ENCODE results near the gene TMEM72. TPM values are rescaled to one million over a fixed set of nuclear protein-coding genes. Genes with fewer than 3 reads are reported as not detected.

Gene TMEM72
- polyA plus RNA-seq, 1 donor (not counting 4 experiments of a cell fraction or from before 2014, with no cell fraction given): not detected

DNA sequence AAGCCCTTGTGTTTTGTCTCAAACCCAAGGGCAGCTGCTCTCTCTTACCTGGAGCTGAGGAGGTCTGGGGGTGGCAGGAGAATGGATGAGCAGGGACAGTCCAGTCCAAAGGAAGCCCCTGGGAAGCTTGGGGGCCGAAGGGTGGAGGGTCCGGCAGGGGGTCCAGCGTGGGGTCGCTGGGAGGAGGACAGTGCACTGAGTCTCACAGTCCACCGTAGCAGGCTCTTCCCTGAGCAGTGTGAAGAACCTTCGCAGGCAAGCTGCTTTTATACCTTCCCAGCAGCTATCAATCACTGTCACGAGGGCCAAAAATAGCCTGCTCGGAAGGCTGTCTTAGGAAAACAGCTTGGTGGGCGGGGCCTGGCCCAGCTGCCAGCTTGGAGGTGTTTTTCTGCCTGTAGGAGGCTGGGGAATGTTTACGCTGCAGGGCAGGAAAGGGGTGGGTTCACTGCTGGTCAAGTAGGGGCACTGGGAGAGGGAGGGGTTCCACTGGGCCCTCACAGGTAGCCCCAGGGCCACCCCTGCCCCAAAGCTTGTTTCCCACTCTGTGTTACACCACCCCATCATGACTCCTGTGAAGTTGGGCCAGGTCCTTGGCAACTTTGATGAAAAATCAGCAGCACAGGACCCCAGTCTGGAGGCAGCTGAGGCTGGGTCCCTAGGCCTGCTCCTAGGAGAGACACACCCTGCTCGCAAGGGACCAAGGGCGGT is 67.6 kb downstream of the TMEM72 start, which contains the start of gene DEPP1:
Gene DEPP1, minus strand, starts transcription at position 240 of the 711 bp plus-strand sequence. CDS start 779 bp downstream, outside the sequence.
- FAIRE-seq (peak; percentile 23), DNase-seq (ENCODE audit: low read depth, low spot score) (peak; percentile 69)
- Histone ChIP-seq H3K9me3 (ENCODE audit: control insufficient read depth, low read depth, low read length) (no peaks in the 10 kb centered on the region), H3K9me1 (ENCODE audit: control insufficient read depth, extremely low read depth, insufficient read depth, low read length) (no peaks in the 10 kb centered on the region), H3K4me3 (ENCODE audit: control insufficient read depth in 2 of 3, extremely low read depth in 1 of 3, insufficient read depth in 2 of 3, low read depth in 1 of 3, low read length in 3 of 3) (no peak within 1 kb of the TSS), H4K20me1 (ENCODE audit: control insufficient read depth, extremely low read depth, insufficient read depth, low read length) (no peaks in the 10 kb centered on the region), H3K4me1 (ENCODE audit: control insufficient read depth, extremely low read depth, insufficient read depth, low read length) (peaks cover 55% of the 10 kb centered on the region), H3K79me2 (ENCODE audit: control insufficient read depth, insufficient read depth, low read length) (no peaks in the 10 kb centered on the region), H3K27me3 (ENCODE audit: control insufficient read depth, extremely low read depth, insufficient read depth, low read length) (no peaks in the 10 kb centered on the region), H2AFZ (ENCODE audit: control insufficient read depth, low read length) (peak within 1 kb of the TSS; percentile 37), H3K36me3 (ENCODE audit: control insufficient read depth in 2 of 2, extremely low read depth in 1 of 2, insufficient read depth in 2 of 2, low read length in 2 of 2) (no peaks in the 10 kb centered on the region), H3K27ac (ENCODE audit: control insufficient read depth, insufficient read depth, low read length) (peak within 1 kb of the TSS; percentile 78), H3K9ac (ENCODE audit: control insufficient read depth, extremely low read depth, insufficient read depth, low read length) (peak within 1 kb of the TSS; percentile 61), H3K4me2 (ENCODE audit: control insufficient read depth, extremely low read depth, insufficient read depth, low read depth, low read length) (peak within 1 kb of the TSS; percentile 57)
- dilution Hi-C loops (cut with MboI; ENCODE audit: extremely low pct_ligation_motif_present, low sequenced_read_pairs): no loop called here
- TF ChIP-seq, protein P1, sequence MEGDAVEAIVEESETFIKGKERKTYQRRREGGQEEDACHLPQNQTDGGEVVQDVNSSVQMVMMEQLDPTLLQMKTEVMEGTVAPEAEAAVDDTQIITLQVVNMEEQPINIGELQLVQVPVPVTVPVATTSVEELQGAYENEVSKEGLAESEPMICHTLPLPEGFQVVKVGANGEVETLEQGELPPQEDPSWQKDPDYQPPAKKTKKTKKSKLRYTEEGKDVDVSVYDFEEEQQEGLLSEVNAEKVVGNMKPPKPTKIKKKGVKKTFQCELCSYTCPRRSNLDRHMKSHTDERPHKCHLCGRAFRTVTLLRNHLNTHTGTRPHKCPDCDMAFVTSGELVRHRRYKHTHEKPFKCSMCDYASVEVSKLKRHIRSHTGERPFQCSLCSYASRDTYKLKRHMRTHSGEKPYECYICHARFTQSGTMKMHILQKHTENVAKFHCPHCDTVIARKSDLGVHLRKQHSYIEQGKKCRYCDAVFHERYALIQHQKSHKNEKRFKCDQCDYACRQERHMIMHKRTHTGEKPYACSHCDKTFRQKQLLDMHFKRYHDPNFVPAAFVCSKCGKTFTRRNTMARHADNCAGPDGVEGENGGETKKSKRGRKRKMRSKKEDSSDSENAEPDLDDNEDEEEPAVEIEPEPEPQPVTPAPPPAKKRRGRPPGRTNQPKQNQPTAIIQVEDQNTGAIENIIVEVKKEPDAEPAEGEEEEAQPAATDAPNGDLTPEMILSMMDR (optimal IDR thresholded peaks at IDR 0.05 in 1 of 3, IDR thresholded peaks at IDR 0.05 in 1 of 3, conservative IDR thresholded peaks at IDR 0.05 in 1 of 3; ENCODE audit: extremely low read depth in 1 of 3, insufficient read depth in 2 of 3, low read length in 3 of 3): peak in 1 of 3 experiments; percentile 7
- TF ChIP-seq EZH2 (IDR thresholded peaks at IDR 0.05; ENCODE audit: low read length): no peak

DNA sequence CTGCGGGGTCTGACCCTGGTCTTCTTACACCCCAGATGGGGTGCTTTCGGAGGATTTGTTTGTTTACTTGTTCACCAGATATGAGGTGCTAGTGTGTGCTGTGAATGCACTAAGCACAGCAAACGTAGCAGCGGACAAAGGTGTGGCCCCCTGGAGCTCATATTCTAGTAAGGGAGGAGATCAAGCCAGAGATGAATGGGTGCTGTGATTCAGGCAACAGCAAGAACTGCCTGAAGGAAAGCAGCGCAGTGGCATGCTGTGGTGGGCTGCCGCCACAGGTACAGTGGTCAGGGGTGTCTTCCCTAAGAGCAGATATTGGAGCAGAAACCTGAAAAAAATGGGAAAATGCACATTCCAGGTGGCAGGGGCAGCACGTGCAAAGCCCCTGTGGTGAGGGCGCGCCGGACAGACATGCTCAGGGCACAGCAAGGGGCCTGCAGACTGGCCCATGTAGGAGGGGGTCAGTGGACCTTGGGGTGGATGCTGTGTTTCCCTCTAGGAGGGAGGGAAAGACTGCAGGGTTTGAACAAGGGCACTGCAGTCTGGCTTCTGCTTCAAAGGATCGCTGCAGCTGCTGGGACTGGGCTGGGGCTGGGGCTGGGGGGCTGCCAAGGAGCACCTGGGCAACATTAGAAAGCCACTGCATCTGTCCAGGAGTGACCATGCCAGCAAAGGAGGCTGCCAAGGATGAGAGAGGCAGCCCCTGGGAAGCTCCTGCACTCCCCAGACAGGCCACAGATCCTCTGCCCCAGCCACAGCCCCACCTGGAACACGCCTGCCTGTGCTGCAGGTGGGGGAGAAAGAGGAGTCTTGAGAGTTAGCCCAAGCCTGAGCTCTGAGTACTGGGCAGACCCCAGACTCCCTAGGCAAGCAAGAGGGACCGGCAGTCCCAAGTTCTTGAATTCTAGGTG is 68.4 kb downstream of the TMEM72 start:
- peak overlapping the region; percentile 78 for H3K27ac ChIP-seq (ENCODE audit: control insufficient read depth, insufficient read depth, low read length)
- no peaks in the 10 kb centered on the region for H3K79me2 ChIP-seq (ENCODE audit: control insufficient read depth, insufficient read depth, low read length)
- FAIRE-seq (no peak), DNase-seq (ENCODE audit: low read depth, low spot score) (no peak)
- H3K36me3 ChIP-seq (ENCODE audit: control insufficient read depth in 2 of 2, extremely low read depth in 1 of 2, insufficient read depth in 2 of 2, low read length in 2 of 2): no peaks in the 10 kb centered on the region
- H3K27me3 ChIP-seq (ENCODE audit: control insufficient read depth, extremely low read depth, insufficient read depth, low read length): no peaks in the 10 kb centered on the region
- H3K4me2 ChIP-seq (ENCODE audit: control insufficient read depth, extremely low read depth, insufficient read depth, low read depth, low read length): peak overlapping the region; percentile 57
- H3K9ac ChIP-seq (ENCODE audit: control insufficient read depth, extremely low read depth, insufficient read depth, low read length): peak overlapping the region; percentile 61
- no peaks in the 10 kb centered on the region for H3K9me3 ChIP-seq (ENCODE audit: control insufficient read depth, low read depth, low read length)
- dilution Hi-C loops (cut with MboI; ENCODE audit: extremely low pct_ligation_motif_present, low sequenced_read_pairs): no loop called here
- no peaks in the 10 kb centered on the region for H4K20me1 ChIP-seq (ENCODE audit: control insufficient read depth, extremely low read depth, insufficient read depth, low read length)
- H3K9me1 ChIP-seq (ENCODE audit: control insufficient read depth, extremely low read depth, insufficient read depth, low read length): no peaks in the 10 kb centered on the region
- TF ChIP-seq, protein P1 (optimal IDR thresholded peaks at IDR 0.05 in 1 of 3, IDR thresholded peaks at IDR 0.05 in 1 of 3, conservative IDR thresholded peaks at IDR 0.05 in 1 of 3; ENCODE audit: extremely low read depth in 1 of 3, insufficient read depth in 2 of 3, low read length in 3 of 3): no peak
- no peak for TF ChIP-seq EZH2 (IDR thresholded peaks at IDR 0.05; ENCODE audit: low read length)
- no peak overlapping the region for H3K4me3 ChIP-seq (ENCODE audit: control insufficient read depth in 2 of 3, extremely low read depth in 1 of 3, insufficient read depth in 2 of 3, low read depth in 1 of 3, low read length in 3 of 3)
- H2AFZ ChIP-seq (ENCODE audit: control insufficient read depth, low read length): peak overlapping the region; percentile 37
- peaks cover 51% of the 10 kb centered on the region for H3K4me1 ChIP-seq (ENCODE audit: control insufficient read depth, extremely low read depth, insufficient read depth, low read length)
